GM18502 (cell line): ENCODE results near the gene FRS2.

ENCODE experiments used
- ATAC-seq: cut with Tn5 transposase; IDR thresholded peaks from one replicate; pipeline ENCODE4 v1.9.1; 2021; ENCODE audit warnings: mild to moderate bottlenecking; ENCODE audit not compliant: unreplicated experiment, poor library complexity

FRS2 gene

DNA sequence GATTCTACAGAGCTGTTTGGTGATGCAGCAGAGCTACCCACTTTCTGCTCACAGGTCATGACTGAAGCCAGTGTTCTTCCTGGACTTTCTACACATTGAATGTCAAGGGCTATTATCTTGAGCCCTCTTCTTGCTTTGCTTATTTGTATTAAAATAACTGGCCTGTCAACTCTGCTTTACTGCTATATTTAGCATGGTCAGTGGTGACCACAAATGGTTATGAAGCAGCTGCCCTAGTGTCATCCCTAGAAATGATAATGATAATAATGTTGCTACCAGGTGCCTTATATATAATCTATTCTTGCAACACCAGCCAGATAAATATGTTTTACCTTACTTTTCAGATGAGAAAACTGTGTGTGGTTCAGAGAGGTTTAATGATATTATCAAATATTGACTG lies 143.2 kb downstream of the FRS2 start:
- no peak for ATAC-seq

DNA sequence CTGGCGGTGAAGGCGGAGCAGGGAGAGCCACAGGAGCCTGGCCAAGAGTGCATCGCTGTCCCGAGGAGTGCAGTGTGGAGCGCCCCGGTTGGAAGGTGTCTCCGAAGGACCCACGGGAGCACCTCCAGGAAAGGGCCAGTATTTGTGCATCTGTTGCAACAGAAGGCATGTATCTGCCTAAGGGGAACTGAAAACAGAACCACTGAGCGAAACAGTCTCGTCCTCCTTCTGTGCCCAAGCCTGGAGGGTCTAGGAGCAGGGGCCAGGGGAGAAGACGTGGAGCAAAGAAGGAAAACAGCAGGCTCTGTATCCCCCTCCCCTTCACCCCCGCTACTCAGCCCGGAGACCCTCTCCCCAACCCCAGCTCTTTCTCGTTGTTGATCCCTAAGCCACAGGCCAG lies 145.8 kb downstream of the FRS2 start:
- ATAC-seq = no peak

DNA sequence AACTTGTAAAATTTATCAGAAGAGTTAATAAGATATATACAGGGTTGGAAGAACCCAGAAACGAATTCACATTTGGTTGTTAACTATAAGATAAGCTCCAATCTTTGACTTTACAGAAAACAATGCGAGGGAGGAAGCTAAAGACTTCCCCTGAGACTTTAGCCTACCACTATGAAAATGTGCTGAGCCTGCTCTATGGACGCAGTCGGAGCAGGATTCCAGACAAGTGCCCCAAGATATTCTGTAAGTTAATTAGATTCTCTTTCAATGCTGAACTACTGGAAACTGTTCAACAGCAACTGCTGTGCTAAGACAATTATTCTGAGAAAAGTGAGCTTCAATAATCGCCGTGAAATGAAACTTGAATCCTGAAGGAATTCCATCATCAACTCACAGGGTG lies 148.9 kb downstream of the FRS2 start:
- no peak for ATAC-seq

DNA sequence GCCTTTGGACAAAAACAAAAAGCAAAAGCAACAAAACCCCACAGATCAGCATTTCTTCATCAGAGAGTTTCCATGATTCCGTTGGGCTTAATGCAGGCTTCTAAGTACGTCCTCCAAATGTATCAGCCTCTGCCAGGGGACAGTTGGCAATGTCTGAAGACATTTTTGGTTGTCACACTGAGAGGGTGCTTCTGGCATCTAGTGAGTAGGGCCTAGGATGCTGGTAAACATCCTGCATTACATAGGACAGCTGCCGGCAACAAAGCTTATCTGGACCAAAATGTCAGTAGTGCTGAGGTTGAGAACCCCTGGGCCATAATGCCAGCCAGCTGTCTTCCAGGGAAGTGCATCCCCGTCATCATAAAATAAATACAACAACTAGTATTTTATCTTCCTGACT lies 149.9 kb downstream of the FRS2 start:
- ATAC-seq = no peak

DNA sequence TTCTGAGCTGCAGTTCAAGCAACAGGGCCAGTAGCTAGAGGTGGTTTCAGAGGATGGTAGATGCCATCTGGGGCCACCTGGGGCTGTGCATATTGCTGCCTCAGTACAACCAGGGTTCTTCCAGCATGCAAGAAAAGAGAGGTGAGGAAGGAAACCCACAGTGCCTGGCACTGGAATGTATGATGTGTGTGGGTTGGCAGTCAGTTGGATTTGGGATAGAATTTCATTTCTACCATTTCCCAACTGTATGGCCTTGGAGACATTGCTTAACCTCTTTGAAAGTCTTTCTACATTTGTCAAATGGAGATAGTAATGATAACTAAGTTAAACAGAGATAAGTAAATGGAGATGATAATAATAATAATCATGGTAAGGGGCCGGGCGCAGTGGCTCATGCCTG lies 150.7 kb downstream of the FRS2 start:
- no peak for ATAC-seq

DNA sequence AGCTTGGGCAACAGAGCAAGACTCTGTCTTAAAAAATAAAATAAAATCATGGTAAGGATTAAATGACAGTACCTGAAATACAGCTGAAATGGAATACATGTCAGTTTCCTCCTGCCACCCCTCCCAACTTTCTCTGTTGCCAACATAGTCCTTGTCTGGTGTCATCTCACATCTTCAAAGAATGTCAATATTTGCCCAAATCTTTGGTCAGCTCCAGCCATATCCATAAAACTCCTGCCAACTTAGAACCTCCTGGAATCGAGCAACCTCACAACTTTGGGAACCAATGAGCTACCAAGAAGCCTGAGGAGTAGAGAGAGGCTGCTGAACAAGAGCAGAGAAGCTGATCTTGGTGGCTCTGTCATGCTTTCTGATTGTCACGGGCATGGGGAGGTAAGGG lies 151.4 kb downstream of the FRS2 start:
- ATAC-seq = no peak

DNA sequence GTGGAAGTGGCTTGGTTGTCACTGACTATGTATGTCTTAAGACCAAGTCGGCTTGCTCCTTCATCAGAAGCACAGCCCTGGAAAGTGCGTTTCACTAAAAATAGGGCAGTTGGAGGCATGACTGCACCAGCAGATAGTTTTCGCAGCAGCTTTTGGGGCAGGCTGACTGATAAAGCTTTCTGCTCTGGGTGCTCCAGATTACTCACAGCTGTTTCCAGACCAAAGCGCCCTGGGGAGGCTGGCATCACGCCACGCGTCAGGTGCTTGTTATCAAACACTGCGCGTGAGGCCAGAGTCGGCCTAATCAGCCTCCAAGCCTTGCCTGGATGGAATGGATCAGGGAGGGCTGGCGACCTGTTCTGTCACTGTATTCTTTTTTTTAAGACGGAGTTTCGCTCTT lies 153.8 kb downstream of the FRS2 start:
- no peak for ATAC-seq

DNA sequence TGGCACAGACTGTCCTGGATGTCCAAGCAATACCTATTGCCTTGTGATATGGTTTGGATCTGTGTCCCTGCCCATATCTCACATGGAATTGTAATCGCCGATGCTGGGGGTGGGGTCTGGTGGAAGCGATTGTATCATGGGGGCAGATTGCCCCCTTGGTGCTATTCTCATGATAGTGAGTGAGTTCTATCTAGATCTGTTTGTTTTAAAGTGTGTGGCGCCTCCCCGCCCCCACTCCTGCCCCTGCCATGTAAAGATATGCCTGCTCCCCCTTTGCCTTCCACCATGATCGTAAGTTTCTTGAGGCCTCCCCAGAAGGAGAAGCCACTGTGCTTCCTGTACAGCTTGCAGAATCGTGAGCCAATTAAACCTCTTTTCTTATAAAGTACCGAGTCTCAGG lies 157.3 kb downstream of the FRS2 start:
- no peak for ATAC-seq
